NB4 (cell line): Measurements from ENCODE around the gene MAMDC4.

Experiments used
- DNase-seq: peaks from one replicate; pipeline ENCODE4 v3.0.0; 2010; ENCODE audit warnings: low read depth
- H3K4me3 ChIP-seq: one replicate; pipeline ENCODE4 v1.5.1; 2011; ENCODE audit warnings: mild to moderate bottlenecking, low read depth, low read length, moderate library complexity
- MYC ChIP-seq: IDR thresholded peaks from 2 replicates; pipeline ENCODE4 v1.6.1; 2011; ENCODE audit warnings: low read depth, low read length
- POLR2A ChIP-seq: IDR thresholded peaks from 2 replicates; pipeline ENCODE4 v1.6.1; 2011; ENCODE audit warnings: mild to moderate bottlenecking; ENCODE audit not compliant: insufficient read length; ENCODE audit errors: extremely low read depth
- TF ChIP-seq, protein P1 (sequence below): IDR thresholded peaks from one replicate; pipeline ENCODE4 v1.5.1; 2012; ENCODE audit warnings: low read depth, low read length
- TF ChIP-seq, protein P2 (sequence below): IDR thresholded peaks from 2 replicates; pipeline ENCODE4 v1.6.1; 2011; ENCODE audit warnings: low read depth, low read length

MAMDC4 gene

DNA sequence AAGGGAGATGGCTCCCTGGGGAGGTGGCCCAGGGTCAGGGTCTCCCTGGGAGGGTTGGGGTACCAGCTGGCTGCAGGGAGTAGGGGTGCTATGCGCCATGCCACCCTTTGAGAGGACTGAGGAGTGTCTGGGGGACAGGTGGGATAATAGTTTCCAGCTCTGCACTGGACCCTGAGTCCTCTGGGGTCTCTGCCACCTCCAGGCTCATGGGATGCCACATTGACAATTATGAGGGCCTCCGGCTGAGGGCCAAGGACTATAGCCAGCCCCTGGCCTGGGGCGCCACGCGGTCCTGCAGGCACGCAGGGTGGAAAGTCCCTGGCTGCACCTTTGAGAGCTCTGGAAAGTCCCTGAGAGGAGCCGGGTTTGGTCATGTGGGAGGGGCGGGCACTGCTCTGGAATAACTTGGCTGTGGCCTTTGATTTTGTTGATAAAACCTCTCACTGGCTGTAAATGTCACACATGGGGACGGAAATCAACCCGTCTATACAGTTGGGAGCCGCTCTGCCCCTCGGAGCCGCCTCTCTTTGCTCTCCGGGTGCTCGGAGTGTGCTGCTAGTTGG, 50.2 kb downstream of the MAMDC4 start:
- no peak overlapping the region for H3K4me3 ChIP-seq
- no peak for DNase-seq

DNA sequence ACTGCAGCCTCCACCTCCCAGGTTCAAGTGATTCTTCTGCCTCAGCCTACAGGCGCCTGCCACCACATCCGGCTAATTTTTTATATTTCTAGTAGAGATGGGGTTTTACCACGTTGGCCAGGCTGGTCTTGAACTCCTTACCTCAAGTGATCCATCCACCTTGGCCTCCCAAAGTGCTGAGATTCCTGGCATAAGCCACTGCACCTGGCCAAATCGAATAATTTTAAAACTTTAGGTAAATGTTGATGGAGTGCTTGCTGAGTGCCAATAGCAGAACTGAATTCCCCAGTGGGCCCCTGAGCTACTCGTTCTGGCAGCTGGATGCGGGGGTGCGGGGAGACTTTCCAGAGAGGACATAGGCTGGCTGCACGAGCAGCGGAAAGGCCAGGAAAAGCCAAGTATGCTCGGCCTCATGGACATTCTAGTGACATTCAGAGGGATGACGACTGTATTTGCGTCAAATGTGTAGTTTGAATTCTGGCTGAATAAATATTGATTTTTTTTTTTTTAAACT, 51.0 kb downstream of the MAMDC4 start:
- TF ChIP-seq, protein P1, sequence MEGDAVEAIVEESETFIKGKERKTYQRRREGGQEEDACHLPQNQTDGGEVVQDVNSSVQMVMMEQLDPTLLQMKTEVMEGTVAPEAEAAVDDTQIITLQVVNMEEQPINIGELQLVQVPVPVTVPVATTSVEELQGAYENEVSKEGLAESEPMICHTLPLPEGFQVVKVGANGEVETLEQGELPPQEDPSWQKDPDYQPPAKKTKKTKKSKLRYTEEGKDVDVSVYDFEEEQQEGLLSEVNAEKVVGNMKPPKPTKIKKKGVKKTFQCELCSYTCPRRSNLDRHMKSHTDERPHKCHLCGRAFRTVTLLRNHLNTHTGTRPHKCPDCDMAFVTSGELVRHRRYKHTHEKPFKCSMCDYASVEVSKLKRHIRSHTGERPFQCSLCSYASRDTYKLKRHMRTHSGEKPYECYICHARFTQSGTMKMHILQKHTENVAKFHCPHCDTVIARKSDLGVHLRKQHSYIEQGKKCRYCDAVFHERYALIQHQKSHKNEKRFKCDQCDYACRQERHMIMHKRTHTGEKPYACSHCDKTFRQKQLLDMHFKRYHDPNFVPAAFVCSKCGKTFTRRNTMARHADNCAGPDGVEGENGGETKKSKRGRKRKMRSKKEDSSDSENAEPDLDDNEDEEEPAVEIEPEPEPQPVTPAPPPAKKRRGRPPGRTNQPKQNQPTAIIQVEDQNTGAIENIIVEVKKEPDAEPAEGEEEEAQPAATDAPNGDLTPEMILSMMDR: no peak
- TF ChIP-seq, protein P2, sequence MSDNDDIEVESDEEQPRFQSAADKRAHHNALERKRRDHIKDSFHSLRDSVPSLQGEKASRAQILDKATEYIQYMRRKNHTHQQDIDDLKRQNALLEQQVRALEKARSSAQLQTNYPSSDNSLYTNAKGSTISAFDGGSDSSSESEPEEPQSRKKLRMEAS: no peak
- TF ChIP-seq MYC (no peak), POLR2A (no peak)
- no peak overlapping the region for H3K4me3 ChIP-seq
- DNase-seq: no peak

More for the DNA sequence above, 50.2 kb downstream of the MAMDC4 start:
- TF ChIP-seq POLR2A (no peak), MYC (no peak)
- TF ChIP-seq, protein P1: no peak
- TF ChIP-seq, protein P2: no peak

DNA sequence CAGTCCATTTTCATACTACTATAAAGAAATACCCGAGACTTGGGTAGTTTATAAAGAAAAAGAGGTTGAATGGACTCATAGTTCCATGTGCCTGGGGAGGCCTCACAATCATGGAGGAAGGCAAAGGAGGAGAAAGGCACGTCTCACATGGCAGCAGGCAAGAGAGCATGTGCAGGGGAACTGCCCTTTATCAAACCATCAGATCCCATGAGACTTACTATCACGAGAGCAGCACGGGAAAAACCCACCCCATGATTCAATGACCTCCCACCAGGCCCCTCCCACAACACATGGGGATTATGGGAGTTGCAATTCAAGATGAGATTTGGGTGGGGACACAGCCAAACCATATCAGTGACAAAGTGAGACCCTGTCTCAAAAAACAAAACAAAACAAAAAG, 54.1 kb downstream of the MAMDC4 start:
- H3K4me3 ChIP-seq: no peak overlapping the region
- no peak for DNase-seq
- TF ChIP-seq, protein P1: no peak
- TF ChIP-seq POLR2A (no peak), MYC (no peak)
- TF ChIP-seq, protein P2: no peak

DNA sequence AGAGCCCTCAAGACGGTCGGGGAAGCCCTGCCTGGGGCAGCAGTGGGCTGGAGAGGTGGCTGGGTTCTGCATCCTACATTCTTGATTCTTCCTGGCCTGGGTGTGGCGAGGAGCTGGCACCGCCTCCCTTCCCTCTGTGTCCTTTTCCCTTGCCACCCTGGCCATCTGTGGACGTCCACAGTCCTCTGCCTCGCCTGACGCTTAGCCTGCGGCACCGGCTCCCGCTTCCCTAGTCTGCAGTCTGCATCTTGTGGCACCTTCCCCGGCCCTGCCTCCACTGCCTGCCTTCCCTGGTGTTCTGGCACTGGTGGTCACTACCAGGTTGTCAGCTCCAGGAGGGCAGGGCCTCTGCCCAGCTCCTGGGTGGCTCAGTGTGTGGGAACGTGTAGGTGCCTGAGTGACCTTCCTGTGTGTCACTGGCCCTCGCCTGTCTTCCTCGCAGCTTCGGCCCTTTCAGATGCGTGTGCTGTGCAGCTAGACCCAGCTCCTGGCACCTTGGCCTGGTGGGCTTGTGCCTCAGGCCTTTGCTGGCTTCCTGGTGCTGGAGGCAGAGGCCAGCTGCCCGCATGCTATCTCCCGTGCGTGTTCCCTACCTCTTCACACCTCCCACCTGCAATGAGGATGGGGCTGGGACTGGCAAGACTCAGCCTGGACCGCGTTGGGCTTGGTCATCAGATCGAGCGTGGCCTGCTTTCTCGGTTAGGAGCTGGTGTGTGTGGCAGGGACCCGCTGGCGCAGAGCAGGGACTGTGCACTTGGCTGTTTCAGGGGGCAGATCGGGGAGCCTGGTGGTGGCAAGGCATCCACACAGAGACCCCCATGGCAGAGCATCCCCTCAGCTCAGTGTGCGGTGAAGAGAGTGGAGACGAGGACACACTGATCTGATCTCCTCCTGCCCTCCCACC, 55.1 kb downstream of the MAMDC4 start:
- H3K4me3 ChIP-seq: no peak overlapping the region
- no peak for DNase-seq

More for the DNA sequence above, 55.1 kb downstream of the MAMDC4 start:
- TF ChIP-seq MYC (no peak), POLR2A (no peak)
- TF ChIP-seq, protein P1: no peak
- TF ChIP-seq, protein P2: no peak
